Stomach smooth muscle (tissue), 2 donors: Measurements from ENCODE around the gene SIDT2.
"Not testable (repeated sequence)": the region's sequence is repeated elsewhere in the genome, so short reads cannot be mapped to it uniquely, and the experiment has no call there.

Experiments
- H3K27ac ChIP-seq: one replicate; pipeline ENCODE4 v1.7.0; 2013; ENCODE audit warnings: mild to moderate bottlenecking, low read length, inconsistent platforms
- H3K27me3 ChIP-seq, 2 donors: one replicate each; pipeline ENCODE4 v1.7.0; 2013; ENCODE audit warnings: low read length in 2 of 2; ENCODE audit not compliant: insufficient read depth in 2 of 2, control insufficient read depth in 1 of 2
- H3K36me3 ChIP-seq, 2 donors: one replicate each; pipeline ENCODE4 v1.7.0; 2013; ENCODE audit warnings: low read length in 2 of 2; ENCODE audit not compliant: control insufficient read depth in 2 of 2, insufficient read depth in 2 of 2
- H3K4me1 ChIP-seq: one replicate; pipeline ENCODE4 v1.7.0; 2013; ENCODE audit warnings: low read length; ENCODE audit not compliant: control insufficient read depth, insufficient read depth
- H3K4me3 ChIP-seq, 2 donors: one replicate each; pipeline ENCODE4 v1.7.0; 2013; ENCODE audit warnings: low read length in 2 of 2
- H3K9ac ChIP-seq, 2 donors: one replicate each; pipeline ENCODE4 v1.7.0; 2013; ENCODE audit warnings: low read length in 2 of 2, mild to moderate bottlenecking in 1 of 2
- H3K9me3 ChIP-seq, 2 donors: one replicate each; pipeline ENCODE4 v1.7.0; 2013; ENCODE audit warnings: low read length in 2 of 2; ENCODE audit not compliant: control insufficient read depth in 2 of 2
- donor health status: healthy.
- donor health status: Pancreatic carcinoma.

The SIDT2 gene

DNA sequence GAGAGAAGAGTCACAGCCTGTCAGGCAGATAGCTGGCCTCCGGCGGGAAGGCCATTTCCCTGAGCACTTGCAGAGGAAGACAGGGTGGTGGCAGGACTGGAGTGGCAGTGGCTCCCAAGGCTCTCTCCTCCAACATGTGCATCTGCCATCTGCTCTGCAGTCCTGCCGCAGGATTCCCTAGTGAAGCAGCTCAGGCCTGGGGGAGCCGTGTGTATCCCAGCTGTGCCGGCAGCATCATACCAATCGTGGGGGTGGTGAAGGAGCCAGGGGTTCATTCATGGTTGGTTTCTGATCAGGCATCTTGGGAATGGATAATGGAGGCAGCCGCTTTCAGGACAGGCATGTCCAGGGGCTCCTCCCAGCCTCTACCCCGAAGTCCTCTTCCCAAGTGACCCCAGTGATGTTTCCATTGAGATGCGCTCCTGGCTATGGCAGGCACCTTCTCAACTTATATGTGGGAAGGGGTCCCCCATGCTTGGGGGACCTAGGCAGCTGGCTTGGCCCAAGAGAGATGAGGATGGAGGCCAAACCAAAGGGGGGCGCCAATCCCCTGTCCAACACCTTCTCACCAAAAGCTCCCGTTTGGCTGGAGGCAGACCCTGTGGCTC lies 26.8 kb downstream of the SIDT2 start:
- Histone ChIP-seq H3K36me3 (peaks cover 42 to 51% of the 10 kb centered on the region in 2 donors), H3K27me3 (no peaks in the 10 kb centered on the region), H3K9ac (peak overlapping the region; percentile 100), H3K27ac (peak overlapping the region; percentile 100), H3K4me3 (peak overlapping the region; percentile 96 to 98), H3K4me1 (peaks cover 41% of the 10 kb centered on the region), H3K9me3 (no peaks in the 10 kb centered on the region)

DNA sequence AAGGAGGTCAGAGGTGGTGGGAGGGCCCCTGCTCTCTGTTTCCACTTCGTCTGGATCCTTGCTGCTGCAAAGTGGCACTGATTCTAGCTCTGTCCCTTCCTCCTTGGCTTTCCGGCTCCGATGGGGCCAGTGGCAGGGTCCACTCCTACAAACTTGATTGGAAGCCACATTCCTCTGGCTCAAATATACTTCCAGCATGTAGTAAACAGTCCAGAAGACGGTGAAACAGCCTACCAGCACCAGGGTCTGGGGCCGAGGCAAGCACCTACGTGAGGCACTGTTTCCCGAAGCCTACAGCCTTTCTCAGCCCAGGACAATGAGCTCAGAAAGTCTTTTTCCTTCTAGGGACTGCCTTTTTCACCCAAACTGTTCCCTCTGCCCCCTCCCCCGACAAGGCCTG lies 27.6 kb downstream of the SIDT2 start:
- peaks cover 38 to 43% of the 10 kb centered on the region in 2 donors for H3K36me3 ChIP-seq
- H3K4me1 ChIP-seq = peaks cover 37% of the 10 kb centered on the region
- peak overlapping the region; percentile 100 for H3K27ac ChIP-seq
- not testable (repeated sequence) for H3K27me3 ChIP-seq, H3K9me3 ChIP-seq, H3K9ac ChIP-seq, H3K4me3 ChIP-seq

DNA sequence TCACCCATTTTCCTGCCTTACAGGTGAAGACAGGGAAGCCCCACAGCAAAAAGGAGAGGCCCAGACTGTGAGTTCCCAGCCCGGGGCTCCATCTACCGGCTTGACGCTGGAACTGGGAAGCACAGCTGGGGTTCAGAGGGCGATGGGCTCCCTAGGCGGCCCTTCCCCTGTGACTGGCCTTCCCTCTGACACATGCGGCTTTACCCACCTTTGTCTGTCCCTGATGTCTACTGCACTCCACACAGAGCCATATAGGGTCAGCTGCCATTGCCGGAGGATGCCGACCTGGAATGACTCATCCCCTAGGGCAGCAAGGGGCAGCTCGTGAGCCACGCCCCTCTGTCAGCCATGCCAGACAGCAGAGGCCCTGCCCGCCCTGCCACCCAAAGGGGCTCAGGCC lies 28.3 kb downstream of the SIDT2 start:
- Histone ChIP-seq H3K36me3 (peaks cover 31 to 36% of the 10 kb centered on the region in 2 donors), H3K4me1 (peaks cover 35% of the 10 kb centered on the region)
- not testable (repeated sequence) for H3K27ac ChIP-seq, H3K9ac ChIP-seq, H3K4me3 ChIP-seq, H3K27me3 ChIP-seq, H3K9me3 ChIP-seq

DNA sequence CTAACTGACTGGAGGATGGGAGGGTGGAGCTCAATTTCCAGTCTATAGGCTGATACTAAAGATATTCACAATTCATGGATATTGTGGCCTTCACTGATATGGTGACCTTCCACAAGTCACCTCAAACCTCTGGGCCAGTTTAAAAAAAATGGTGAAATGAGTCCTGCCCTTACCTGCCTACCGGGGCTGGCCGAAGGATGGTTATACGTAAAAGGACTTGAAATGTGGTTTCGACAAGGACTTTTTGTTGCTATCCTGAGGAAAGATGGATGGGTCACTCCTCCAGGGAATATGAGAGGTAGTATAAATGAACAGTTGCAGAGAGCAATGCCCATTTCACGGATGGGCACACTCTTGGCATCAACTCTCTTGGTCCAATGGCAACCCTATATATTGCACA lies 28.9 kb downstream of the SIDT2 start:
- peaks cover 25 to 30% of the 10 kb centered on the region in 2 donors for H3K36me3 ChIP-seq
- H3K4me1 ChIP-seq = peaks cover 29% of the 10 kb centered on the region
- not testable (repeated sequence) for H3K27me3 ChIP-seq, H3K9me3 ChIP-seq, H3K27ac ChIP-seq, H3K4me3 ChIP-seq, H3K9ac ChIP-seq

DNA sequence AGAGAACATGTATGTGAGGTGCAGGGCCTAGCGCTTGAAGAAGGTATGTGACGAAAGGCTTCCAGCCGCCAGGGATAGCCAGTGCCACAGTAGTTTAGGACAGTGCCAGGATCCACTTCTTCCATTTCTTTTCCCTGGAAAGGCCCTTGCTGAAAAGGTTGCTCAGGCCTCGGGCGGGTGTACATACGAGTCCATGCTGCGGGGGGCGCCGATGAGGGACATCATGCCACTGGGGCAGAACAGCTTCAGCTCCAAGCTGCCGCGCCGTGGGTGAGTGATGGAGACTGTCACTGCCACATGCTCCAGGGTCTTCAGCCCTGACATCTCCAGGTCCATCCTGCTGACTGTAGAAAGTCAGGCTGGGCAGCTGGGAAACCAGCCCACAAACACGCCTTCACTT lies 30.2 kb downstream of the SIDT2 start:
- not testable (repeated sequence) for H3K9ac ChIP-seq, H3K27me3 ChIP-seq, H3K9me3 ChIP-seq, H3K27ac ChIP-seq, H3K4me3 ChIP-seq
- Histone ChIP-seq H3K4me1 (peaks cover 20% of the 10 kb centered on the region), H3K36me3 (peaks cover 22 to 24% of the 10 kb centered on the region in 2 donors)

DNA sequence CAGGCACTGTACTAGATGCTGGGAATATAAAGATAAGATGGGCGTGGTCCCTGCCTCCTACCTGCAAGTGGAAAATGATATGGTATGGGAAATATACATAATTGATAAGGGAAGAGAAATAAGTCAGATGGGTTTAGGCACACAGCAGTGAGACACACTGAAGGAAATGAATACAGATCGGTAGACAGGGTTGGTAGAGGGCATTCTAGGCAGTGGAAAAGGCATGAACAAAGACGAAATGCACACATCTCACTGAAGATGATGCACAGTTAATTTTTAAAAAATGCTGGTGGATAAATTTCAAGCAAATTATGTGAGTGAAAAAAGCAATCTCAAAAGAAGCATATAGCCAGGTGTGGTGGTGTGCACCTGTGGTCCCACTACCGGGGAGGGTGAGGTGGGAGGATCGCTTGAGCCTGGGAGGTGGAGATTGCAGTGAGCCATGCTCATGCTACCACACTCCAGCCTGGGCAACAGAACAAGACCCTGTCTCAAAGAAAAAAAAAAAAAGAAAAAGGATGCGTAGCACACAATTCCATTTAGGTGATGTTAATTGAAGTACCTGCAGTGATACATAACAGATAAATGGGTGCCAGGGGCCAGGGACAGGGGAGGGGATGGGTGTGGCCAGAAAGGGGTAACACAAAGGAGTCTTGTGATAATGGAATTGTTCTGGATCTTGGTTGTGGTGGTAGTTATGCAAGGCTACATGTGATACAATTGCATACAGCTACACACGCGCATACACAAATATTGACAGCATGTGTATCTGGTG lies 31.0 kb downstream of the SIDT2 start:
- H3K9me3 ChIP-seq, H3K9ac ChIP-seq, H3K4me3 ChIP-seq, H3K27ac ChIP-seq, H3K27me3 ChIP-seq: not testable (repeated sequence)
- Histone ChIP-seq H3K36me3 (peaks cover 17 to 18% of the 10 kb centered on the region in 2 donors), H3K4me1 (peaks cover 11% of the 10 kb centered on the region)

DNA sequence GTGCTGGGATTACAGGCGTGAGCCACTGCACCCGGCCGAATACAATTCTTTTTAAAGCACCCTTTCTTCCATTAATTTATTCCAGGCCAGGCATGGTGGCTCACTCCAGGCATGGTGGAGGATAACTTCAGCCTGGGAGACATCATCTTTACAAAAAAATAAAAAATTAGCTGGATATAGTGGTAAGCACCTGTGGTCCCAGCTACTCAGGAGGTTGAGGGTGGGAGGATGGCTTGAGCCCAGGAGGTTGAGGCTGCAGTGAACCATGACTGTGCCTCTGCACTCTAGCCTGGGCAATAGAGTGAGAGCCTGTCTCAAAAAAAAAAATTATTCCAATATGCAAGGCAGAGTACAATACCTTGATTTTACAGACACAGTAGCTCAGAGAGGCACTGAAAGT lies 32.1 kb downstream of the SIDT2 start:
- Histone ChIP-seq H3K9me3 (no peaks in the 10 kb centered on the region), H3K9ac (no peak overlapping the region), H3K36me3 (peaks cover 9% of the 10 kb centered on the region in 2 donors), H3K27me3 (no peaks in the 10 kb centered on the region), H3K4me1 (peaks cover under 1% of the 10 kb centered on the region), H3K27ac (no peak overlapping the region), H3K4me3 (no peak overlapping the region)

DNA sequence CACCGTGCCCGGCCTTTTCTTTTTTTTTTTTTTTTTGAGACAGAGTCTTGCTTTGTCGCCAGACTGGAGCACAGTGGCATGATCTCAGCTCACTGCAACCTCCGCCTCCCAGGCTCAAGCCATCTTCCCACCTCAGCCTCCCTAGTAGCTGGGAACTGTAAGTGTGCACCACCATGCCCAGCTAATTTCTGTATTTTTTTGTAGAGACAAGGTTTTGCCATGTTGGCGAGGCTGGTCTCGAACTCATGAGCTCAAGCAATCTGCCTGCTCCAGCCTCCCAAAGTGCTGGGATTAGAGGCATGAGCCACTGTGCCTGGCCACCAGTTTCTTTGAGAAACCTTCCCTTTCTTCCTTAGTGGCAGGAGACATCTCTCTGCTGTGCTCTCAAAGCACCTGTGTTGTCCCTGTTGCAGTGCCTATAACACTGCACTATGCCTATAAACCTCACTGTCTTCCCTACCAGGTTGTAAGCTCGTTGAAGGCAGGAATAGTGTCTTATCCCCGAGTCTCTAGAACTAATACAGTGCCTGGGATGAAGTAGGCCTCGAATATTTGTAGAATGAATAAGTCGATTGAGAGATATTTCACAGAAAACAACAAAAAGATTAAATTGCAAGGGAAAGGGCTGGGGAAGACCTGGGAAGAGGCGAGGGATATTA lies 34.3 kb downstream of the SIDT2 start:
- Histone ChIP-seq H3K9ac (no peak overlapping the region), H3K9me3 (no peaks in the 10 kb centered on the region), H3K27ac (no peak overlapping the region), H3K4me1 (peaks cover 18% of the 10 kb centered on the region), H3K27me3 (no peaks in the 10 kb centered on the region), H3K4me3 (no peak overlapping the region), H3K36me3 (peaks cover 9% of the 10 kb centered on the region in 2 donors)

DNA sequence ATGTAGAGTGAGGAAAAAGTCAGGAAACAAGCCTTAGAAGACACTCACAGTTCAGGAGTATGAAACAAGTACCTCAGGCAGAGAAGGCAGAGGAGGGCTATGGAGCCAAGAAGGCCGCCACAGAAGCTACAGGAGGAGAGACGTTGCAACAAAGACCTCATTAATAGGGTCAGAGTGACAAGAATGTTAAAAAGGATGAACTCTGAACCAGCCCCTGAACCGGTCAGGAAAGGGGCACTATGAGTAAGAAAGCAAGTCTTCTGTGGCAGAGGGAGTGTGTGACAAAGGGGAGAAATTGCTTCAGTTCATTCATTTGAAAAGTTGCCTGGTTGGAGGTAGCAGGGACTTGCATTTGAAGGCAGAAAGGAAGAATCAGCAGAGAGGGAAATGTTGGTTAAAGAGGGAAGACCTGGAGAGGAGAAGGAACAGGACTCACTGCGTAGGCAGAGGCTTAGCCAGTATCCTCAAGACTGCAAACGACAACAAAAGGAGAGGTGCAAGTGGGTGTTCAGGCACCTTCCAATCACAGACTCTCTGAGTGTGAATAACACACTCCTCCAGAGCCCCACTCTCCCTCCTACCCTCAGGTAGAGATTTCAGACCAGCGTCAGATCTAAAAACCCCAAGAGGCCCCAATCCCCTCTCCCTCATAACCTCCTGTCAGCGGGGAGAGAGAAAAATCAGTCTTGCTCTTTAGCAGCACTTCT lies 36.0 kb downstream of the SIDT2 start:
- peaks cover 15 to 19% of the 10 kb centered on the region in 2 donors for H3K36me3 ChIP-seq
- peak overlapping the region; percentile 19 for H3K27ac ChIP-seq
- H3K9ac ChIP-seq = peak overlapping the region; percentile 9 to 42
- peaks cover 34% of the 10 kb centered on the region for H3K4me1 ChIP-seq
- no peaks in the 10 kb centered on the region for H3K27me3 ChIP-seq
- no peaks in the 10 kb centered on the region for H3K9me3 ChIP-seq
- H3K4me3 ChIP-seq = no peak overlapping the region

DNA sequence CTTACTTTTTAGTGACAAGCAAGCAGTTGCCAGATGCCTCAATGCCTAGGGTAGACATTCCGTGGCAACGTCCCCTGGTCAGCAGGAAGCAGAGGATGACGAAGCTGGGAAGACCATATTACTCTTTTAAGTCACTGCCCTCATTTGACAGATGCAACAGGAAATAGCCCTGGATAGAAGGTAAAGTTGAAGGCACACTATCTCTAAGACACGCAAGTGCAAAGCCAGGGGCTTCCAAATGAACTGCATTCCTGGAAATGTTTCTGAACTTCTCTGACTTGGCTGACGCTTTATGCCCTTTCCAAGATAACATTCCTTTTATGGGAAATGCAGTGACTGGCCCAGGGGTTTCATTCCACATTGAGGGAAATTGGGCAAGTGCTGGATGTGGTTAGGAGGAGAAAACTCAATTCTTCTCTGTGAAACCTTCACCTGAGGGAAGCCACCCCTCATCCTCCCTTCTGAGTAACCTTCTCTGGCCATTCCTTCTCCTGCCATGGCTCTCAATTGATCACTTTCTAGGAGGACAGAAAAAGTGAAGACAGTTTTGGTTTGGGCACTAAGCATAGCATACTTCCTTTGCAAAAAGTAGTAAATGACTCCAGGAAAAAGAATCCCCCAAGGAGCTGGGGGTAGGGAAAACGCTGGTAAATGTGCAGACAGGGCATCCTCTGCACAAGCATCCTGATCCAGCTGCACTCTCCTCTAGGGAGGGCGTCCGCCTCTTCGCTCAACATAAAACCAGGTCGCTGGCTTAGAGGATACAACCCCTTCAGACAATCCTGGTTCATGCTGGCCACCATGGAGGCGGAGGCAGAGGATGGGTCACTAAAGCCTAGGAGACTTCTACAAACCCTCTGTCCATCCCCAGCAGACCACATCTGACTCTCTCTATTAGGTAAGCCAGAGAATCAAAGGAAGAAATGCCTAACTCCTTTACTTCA lies 38.9 kb downstream of the SIDT2 start:
- Histone ChIP-seq H3K9ac (peak overlapping the region; percentile 66 to 86), H3K36me3 (peaks cover 15 to 19% of the 10 kb centered on the region in 2 donors), H3K27me3 (no peaks in the 10 kb centered on the region), H3K4me1 (peaks cover 60% of the 10 kb centered on the region), H3K9me3 (no peaks in the 10 kb centered on the region), H3K4me3 (peak overlapping the region; percentile 41 to 55), H3K27ac (peak overlapping the region; percentile 99)
